Measurements from ENCODE around the gene MYRFL.
"Not testable (repeated sequence)": the region's sequence is repeated elsewhere in the genome, so short reads cannot be mapped to it uniquely, and the experiment has no call there.

The MYRFL gene

DNA sequence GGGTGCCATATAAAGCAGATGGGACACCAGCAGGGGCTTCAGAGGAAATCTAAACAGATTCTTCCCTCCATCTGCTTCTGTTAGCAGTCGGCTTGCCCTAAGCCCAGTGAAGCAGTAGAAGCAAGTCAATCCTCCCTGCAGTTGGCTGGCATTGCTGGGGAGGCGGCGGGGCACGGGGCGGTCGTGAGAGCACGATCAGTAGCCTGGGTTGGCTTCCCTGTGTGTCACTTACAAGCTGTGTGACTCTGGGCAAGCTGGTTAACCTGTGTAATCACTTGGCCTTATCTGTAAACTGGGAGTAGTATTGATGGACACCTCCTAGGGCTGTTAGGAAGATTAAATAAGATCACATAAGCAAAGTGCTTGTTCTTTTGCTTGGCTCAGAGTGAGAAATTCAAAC is 19.4 kb downstream of the MYRFL start:
- no peak for DNase-seq

DNA sequence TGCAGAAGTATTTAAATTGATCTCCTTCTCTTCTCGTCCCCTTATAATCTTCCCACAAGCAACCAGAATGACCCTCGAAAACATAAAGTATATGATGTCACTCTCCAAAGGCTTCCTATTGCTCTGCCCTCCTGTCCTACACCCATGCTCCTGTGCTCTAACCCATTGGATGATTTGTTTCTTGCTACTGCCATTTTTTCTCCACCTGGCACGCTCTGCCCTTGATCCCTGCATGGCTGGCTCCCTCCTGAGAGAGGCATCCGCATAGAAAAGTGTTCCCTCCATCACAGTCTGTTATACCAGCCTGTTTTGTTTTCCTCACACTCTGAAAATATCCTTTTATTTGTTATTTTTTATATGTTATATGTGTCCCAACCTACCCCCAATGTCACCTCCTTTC is 19.8 kb downstream of the MYRFL start:
- DNase-seq: no peak

DNA sequence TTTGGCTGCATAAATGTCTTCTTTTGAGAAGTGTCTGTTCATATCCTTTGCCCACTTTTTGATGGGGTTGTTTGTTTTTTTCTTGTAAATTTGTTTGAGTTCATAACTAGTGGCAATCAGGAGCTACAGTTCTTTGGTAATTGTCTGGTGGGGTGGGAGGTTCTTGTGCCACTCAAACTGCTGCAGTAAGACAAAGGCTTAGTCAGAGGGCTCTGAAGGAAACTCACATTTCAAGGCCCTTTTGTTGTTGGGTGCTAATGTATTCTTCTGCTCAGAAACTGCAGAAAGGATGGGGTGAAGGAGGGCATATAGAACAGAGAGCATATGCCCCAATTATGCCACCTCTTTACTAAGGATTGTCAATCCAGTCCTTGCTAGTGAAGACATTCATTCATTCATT is 21.9 kb downstream of the MYRFL start:
- no peak for DNase-seq

DNA sequence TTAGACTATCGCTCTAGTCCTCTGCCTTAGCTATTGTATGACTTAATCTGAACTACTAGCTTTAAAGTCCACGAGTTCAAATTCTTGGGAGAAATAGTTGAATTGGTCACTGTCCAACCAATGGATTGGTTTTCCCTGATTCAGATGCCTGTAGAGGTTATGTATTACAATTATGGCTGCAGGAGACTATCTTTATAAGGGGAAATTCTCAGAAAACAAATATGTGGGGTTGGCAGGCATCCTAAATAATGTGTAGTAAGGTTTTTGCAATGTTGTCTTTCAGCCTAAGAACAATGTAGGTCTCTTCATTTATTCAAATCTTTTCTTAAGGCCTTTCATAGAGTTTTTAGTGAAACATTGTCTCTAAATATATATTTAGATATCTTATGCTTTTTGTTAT is 26.9 kb downstream of the MYRFL start:
- DNase-seq: peak; percentile 65

DNA sequence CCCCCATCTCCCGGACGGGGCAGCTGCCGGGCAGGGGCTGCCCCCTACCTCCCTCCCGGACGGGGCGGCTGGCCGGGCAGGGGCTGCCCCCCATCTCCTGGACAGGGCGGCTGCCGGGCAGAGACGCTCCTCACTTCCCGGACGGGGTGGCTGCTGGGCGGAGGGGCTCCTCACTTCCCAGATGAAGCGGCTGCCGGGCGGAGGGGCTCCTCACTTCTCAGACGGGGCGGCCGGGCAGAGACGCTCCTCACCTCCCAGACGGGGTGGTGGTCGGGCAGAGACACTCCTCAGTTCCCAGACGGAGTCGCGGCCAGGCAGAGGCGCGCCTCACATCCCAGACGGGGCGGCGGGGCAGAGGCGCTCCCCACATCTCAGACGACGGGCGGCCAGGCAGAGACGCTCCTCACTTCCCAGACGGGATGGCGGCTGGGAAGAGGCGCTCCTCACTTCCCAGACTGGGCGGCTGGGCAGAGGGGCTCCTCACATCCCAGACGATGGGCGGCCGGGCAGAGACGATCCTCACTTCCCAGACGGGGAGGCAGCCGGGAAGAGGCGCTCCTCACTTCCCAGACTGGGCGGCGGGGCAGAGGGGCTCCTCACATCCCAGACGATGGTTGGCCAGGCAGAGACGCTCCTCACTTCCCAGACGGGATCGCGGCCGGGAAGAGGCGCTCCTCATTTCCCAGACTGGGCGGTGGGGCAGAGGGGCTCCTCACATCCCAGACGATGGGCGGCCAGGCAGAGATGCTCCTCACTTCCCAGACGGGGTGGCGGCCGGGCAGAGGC is 28.3 kb downstream of the MYRFL start:
- not testable (repeated sequence) for DNase-seq

DNA sequence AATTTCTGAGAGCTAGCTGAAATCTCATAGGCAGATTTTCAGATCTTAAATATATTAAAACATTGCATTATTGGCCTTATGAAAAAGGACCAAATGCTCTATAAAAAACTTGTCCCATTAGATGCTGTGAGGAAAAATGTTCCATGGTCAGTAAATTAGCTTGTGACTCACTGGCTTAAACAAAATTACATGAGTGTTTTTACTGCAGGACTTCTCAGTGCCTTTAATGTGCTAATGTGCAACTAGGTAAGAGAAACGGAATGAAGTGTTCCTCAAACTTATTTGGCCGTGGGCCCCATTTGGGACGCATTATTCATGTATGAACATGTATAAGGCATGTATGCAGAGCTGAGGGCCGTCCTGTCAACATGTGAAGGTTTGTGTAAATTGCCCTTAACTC is 41.7 kb downstream of the MYRFL start:
- no peak for DNase-seq

DNA sequence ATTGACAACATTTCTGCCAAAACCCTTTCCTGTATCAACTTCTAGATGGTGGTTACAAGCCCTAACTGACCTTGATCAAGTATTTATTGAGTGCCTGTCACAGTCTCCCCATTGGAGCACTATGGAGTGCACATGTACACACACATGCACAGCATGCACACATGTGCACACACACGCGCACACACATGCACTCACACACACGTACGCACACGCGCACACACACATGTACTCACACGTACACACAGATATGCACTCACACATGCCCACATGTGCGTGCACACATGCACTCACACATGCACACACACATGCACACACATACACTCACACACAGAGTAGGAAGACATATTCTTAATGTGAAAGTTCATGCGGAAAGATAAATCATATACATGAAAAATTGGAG is 43.7 kb downstream of the MYRFL start:
- DNase-seq: no peak

DNA sequence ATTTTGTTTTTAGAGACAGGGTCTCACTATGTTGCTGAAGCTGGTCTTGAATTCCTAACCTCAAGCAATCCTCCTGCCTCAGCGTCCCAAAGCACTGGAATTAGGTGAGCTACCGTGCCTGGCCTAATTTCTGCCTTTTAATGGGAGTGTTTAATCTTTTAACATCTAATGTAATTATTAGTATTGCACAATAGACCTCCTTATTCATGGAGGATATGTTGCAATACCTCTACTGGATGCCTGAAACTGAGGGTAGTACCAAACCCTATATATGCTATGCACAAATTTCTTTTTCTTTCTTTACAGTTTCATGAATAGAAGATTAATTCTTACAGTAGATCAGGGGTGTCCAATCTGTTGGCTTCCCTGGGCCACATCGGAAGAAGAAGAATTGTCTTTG is 47.8 kb downstream of the MYRFL start:
- DNase-seq: no peak

DNA sequence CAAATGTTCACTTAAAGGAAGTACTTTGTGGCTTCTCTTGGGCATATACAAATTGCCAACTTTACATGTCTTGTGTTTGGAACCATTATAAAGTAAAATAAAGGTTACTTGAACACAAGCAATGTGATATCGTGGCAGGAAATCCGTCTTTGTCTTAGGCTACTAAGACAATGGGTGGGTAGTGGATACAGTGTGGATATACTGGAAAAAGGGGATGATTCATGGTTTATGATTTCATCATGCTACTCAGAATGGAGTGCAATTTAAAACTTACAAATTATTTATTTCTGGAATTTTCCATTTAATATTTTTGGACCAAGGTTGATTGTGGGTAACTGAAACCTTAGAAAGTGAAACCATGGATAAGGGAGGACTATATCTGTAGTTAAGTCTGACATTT is 48.4 kb downstream of the MYRFL start:
- peak; percentile 27 for DNase-seq

DNA sequence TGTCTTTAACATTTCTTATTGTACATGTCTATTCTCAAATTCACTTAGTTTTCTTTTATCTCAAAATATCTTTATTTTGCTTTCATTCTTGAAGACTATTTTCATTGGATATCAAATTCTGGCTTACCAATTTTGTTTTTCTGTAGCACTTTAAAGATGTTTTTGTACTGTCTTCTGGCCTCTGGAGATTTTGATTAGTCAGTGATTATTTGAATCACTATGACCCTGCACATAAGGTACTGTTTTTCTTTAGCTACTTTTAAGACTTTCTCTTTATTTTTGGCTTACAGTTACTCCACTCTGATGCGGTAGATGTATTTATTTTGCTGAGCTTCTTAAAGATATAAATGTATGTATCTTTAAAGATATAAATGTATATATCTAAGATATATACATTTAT is 49.6 kb downstream of the MYRFL start:
- DNase-seq: no peak

DNA sequence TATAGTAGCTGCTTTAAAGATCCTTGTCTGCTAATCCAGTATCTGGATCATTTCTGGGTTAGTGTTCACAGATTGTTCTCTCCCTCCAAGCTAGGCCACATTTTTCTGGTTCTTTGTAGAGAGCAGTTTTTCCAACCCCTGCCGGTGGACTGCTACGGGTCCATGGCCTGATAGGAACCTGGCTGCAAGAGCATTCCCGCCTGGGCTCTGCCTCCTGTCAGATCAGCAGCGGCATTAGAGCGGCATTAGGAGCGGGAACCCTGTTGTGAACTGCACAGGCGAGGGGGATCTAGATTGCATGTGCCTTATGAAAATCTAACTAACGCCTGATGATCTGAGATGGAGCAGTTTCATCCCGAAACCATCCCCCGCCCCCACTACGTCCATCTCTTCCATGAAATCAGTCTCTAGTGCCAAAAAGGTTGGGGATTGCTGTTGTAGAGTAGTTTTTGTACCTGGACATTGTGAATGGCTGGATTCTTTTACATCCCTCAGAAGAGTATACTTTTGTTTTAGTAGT is 50.4 kb downstream of the MYRFL start:
- DNase-seq: no peak

DNA sequence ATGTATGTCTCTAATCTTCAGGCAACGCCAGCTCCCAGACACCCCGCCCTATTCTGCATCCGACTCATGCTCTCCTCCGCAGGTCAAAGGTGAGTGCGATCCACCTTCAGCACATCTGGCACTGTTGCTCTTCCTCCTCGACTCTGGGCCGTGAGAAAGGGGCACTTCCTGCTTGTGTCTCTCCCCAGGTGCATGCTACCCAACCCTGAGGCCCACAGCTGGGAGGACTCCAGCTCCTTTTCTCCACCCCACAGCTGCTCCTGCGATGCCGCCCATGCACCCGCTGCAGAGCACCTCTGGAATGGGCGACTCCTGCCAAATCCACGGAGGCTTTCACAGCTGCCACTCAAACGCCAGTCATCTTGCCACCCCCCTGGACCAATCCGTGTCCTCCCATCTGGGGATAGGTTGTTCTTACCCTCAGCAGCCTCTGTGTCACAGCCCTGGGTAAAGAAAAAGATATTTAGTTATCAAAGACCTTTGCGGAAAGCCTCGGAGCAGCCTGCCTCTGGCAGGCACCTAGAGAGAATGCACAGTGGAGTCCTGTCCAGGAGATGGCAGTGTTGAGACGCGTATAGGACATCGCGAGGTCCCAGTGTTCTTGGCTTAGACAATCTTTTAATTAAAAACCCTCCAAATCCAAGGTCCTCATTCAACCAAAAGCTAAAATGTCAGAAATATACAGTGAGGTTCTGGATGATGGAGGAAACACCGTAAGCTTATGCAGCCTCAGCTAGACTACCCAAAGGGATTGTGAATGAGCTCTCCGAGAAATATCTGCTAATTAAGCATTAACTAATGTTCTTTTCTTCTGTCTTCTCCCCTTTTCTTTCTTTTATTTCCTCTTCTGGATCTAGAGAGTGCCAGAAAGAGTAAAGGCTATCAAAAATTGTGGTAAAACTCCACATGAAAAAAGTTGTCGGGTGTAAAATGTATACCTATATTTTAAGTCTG is 54.3 kb downstream of the MYRFL start:
- peak; percentile 68 for DNase-seq

DNA sequence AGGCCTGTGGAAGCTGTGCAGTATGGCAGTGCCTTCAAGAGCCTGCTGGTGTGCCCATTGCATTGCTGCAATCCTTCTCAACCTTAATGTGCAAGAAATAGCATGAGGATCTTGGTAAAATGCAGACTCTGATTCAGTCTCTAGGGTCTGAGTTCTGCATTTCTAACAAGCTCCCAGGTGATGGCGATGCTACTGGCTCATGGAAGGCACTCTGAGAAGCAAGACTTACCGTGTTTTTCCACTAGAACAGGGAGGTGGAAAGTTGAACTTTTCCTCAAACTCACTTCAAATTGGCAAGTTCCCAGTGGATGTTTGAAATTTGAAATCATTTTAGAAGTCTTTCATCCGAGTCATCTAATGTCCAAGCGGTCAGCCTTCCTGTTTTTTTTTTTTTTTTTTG is 55.5 kb downstream of the MYRFL start:
- DNase-seq: peak; percentile 49

DNA sequence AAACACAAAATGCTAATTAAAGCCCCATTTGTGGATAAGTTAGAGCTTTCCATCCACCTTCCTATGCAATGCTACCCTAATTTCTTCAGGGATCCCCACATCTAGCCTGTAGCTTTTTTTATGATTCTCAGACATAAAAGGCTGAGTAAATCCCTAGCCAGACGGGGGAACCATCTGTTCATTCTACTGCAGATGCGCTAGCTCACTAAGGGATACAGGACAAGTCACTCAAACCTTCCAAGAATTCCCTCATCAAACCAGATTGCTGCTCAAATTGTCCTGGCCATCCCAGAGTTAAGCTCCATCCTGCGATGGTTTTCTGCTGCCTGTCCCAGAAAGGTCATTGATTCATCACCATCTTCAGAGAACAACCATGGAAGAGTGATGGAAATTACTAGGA is 56.7 kb downstream of the MYRFL start:
- no peak for DNase-seq

DNA sequence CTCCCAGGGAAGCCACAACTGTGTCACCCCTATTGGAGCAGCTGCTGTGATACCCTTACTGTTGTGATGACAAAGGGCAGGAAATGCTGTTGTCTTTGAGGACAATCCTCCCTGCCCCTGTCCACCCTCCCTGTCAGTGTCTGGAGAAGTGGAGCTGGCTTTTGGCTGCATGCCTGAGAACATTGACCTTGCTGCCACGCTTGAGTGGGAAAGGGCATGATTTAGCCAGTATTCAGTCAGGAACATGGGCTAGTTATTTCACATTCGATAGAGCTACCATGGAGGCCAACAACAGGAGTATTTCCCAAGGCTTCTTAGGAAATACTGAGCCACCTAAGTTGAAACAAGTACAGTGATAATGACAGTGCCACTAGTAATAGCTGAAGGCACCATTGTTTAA is 59.4 kb downstream of the MYRFL start:
- no peak for DNase-seq

DNA sequence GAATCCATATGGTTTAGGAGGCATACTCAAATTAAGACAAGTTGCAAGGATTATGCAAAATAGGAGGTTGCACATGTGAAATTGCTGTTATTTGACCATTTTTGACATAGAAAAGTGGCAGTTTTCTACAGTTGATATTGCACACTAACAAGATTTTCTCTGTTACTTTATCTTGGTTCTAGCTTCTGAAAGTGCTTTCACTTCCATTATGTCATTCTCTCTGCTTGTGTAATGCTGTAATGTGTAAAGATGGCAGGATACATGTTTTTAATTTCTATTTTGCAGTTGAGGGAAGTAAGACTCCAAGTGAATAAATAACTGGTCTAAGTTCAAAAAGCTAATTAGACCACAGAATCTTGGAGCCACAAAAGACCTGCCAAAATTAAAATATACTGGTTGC is 60.6 kb downstream of the MYRFL start:
- DNase-seq: no peak

DNA sequence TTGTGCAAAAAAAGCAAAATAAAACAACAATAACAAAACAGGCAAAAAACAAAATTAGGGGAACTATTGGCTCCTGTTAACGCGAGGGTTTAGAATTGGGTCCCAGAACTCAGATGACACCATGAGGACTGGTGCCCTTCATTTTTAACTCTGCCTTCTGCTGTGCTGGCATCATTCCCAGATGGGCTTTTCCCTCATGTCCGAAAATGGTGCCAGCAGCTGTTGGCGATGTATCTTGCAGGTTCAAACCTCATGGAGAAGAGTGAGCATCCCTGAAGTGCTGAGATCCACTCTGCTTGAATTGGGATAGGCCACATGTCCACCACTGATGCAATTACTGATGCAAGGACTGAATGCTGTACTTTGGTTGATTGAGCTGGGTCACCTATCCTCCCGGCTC is 61.1 kb downstream of the MYRFL start:
- no peak for DNase-seq

DNA sequence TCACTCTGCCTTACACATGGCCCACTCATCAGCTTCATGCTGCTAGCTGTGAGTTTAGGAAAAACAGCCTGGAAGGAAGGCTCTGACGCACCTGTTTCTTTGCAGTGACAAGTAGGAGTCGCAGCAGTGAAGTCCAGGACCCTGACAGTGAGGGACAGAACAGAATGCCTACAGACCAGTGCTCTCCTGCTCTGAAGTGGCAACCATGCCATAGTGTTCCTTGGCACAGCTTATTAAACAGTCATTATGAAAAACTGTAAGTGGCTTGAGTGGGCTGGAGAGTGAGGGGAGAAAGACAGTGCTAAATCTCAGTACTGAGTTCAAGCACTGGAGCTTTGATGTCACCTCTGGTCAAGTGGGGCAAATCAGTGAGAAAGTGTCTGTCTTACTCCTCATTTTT is 61.7 kb downstream of the MYRFL start:
- no peak for DNase-seq

DNA sequence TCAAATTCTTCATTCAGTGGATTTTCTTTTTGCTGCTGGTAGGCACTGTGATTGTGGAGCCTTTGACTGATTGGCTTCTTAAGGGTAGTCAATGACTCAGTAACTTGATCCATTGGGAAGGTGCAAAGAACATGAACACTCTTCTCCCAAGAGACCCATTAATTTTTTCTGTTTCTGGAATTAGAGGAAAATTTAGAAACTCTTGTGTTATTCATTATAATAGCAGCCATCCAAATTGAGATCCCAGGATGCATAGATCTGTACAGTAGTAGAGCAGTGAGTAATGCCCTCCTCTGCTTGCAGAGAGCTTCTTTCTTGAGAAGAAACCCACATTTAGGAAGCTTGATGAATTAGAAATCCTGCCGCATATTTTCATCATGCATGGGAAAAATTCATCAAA is 63.9 kb downstream of the MYRFL start:
- peak; percentile 65 for DNase-seq

DNA sequence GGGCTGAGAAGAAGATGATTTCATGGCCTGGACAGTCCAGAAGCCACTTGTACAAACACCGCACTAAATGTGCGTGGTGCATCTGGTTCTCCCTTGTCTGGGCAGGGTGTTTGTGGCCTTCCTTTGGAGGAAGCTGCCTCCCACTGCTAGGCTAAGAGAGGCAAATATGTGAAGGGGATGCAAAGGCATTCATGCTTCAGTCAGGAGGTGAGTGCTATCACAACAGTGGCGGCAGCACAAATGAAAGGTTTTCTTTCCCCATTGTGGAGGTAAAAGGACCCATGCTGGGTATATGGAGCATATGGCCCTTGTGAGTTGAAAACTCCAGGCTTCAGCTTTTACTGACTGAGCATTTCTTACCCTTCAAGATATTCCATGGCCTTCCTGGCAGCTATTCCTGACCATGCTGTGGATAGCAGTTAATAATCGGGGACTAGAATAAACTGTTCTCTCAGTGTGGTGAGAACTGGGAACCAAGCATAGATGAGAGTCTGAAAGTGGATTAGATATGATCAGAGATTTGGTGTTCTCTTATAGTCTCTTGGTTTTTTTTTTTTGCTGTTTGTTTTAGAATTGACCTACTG is 69.9 kb downstream of the MYRFL start:
- no peak for DNase-seq

DNA sequence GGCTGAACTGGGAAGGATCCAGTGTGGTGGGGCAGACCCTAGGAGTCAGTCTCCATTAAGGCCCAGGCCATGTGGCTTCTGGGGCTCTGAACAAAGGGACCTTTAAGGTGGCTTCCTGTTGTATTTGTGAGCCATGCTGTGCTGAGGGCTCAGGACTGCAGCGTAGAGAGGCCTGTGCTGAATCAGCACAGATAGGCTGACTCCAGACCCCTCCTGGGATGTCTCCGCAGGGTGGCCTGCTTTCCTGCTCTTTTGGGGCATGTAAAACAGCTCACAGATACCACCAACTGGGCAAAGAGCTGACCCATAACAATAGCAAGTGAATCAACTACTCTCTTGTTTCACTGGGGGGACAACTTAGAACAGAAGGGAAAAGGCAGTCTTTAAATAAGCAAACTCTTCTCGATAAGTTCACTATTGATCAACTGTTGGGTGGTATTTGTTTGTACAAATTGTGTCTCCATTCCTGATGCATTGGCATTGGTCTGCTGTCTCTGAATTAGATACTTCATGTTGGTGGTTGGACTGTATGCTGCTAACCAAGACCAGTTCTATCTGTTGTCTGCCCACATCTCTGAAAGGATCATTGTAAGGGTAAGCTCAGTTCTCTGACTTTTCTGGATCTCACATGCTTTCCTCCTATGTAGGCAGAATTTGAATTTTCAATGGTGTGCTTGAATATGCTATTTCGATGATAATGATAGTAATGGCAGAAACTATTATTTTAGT is 71.8 kb downstream of the MYRFL start:
- no peak for DNase-seq

DNA sequence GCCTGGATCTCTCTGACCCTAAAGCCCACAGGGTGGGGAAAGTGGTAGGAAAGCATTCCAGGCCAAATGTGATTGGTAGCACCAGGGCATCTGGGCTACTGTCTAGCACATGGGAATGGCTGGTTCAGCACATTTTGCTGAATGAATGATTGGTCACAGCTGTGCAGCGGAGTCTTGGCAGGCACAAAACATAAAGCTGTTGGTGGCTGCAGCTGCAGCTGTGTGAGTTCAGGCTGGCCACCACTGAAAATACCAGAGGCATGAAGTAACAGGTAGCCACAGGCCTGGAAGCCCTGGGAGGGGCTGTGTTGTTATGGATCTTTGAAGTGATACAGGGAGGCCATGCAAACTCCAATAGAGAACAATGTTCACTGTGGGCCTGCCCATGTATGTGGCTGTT is 72.7 kb downstream of the MYRFL start:
- peak; percentile 89 for DNase-seq

DNA sequence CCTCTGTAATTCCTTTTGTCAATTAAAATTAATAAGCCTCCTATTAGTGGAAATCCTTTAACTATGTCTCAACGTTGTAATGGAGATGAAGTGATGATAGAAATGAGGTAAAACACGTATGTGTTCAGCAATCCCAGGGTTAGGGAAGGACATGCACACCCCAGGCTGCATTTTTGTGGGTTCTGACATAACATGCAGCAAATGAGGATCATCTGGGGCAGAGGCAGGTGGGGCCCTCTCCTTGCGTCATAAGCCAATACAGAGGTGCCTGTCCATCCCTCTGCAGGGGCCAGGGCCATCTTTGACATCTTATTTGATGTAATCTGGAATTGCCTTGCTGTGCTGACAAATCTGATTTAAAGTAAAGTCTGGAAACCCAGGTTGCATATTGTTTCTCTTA is 73.2 kb downstream of the MYRFL start:
- DNase-seq: peak; percentile 81

All from fibroblast of skin of right biceps (primary cell).